GM23248 (cell line): ENCODE data around the gene HSCB.

Experiments
- EZH2 ChIP-seq: fragments of 200-600 bp; sonication (generic); IDR thresholded peaks from 2 replicates; pipeline ENCODE4 v1.6.1; 2018; ENCODE audit warnings: antibody characterized with exemption, mild to moderate bottlenecking; ENCODE audit not compliant: insufficient read depth, poor library complexity, severe bottlenecking
- EZH2phosphoT487 ChIP-seq: fragments of 200-600 bp; sonication (generic); IDR thresholded peaks from 2 replicates; pipeline ENCODE4 v1.6.1; 2018; ENCODE audit warnings: antibody characterized with exemption, moderate library complexity, mild to moderate bottlenecking, low read depth; ENCODE audit not compliant: insufficient read depth

GRCh38 chr22:28710576-28711191, 31.2 kb upstream of the HSCB start:
- TF ChIP-seq EZH2phosphoT487 (no peak), EZH2 (no peak)
